A549 (cell line): Measurements from ENCODE around the gene SURF6.

ENCODE experiments used
- BHLHE40 ChIP-seq: IDR thresholded peaks from 2 replicates; pipeline ENCODE4 v1.6.1; 2012; ENCODE audit warnings: low read depth, low read length, inconsistent platforms
- CHD2 ChIP-seq: fragments of 150-350 bp; IDR thresholded peaks from 2 replicates; pipeline ENCODE4 v1.6.1; 2014; ENCODE audit warnings: low read length; ENCODE audit not compliant: partially characterized antibody
- EP300 ChIP-seq, 2 experiments: fragments of >200 bp; sonication (Bioruptor Twin); formaldehyde crosslinking; IDR thresholded peaks; 2 replicates in 1 of 2; 3 replicates in 1 of 2; pipeline ENCODE4 v1.6.1; 2016 to 2017
- FOSL2 ChIP-seq, 2 experiments: fragments of 450-650 bp in 1 of 2; fragments of >200 bp in 1 of 2; sonication (Bioruptor Twin) in 1 of 2; formaldehyde crosslinking; IDR thresholded peaks; 2 replicates each; pipeline versions ENCODE4 v1.5.0 to v1.6.1; 2016 to 2020; ENCODE audit warnings: mild to moderate bottlenecking in 1 of 2, moderate library complexity in 1 of 2
- NFE2L2 ChIP-seq: fragments of 150-350 bp; conservative IDR thresholded peaks from 2 replicates; pipeline ENCODE4 v1.6.1; 2014; ENCODE audit warnings: low read length
- POLR2A ChIP-seq: IDR thresholded peaks from 2 replicates; pipeline ENCODE4 v1.6.1; 2012; ENCODE audit warnings: mild to moderate bottlenecking, low read length
- TF ChIP-seq, protein P1 (sequence below): fragments of >200 bp; sonication (Bioruptor Twin); formaldehyde crosslinking; IDR thresholded peaks from 3 replicates; pipeline ENCODE4 v1.5.1; 2016
- TF ChIP-seq, protein P2 (sequence below): fragments of >200 bp; sonication (Bioruptor Twin); formaldehyde crosslinking; IDR thresholded peaks from 2 replicates; pipeline ENCODE4 v1.6.1; 2016
- TF ChIP-seq, protein P3 (sequence below): IDR thresholded peaks from 2 replicates; pipeline ENCODE4 v1.6.1; 2012; ENCODE audit warnings: low read depth, borderline replicate concordance
- TF ChIP-seq, protein P4 (sequence below): IDR thresholded peaks from 2 replicates; pipeline ENCODE4 v1.6.1; 2012
- TF ChIP-seq, protein P5 (sequence below): fragments of 450-650 bp; IDR thresholded peaks from 2 replicates; pipeline ENCODE4 v1.6.1; 2014; ENCODE audit warnings: antibody characterized with exemption

DNA sequence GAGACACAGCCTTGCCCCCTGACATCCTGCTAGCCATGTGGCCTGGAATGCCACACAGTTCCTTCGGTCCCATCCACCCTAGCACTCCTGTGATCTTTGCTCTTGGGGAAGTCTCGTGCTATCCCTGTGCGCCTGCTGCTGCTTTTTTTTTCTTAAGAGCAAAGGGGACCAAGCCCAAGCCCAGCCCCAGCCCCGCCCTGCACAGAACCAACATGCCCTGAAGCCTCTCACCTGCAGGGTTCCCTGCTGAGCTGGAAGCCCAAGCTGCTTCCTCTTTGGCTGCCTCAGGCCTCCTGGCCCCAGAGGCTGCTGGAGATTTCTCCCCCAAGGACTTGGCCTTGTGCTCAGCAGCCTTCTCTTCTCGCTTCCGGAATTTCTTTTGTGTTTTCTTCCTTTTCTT lies 1.8 kb downstream of the SURF6 start:
- TF ChIP-seq, protein P1, sequence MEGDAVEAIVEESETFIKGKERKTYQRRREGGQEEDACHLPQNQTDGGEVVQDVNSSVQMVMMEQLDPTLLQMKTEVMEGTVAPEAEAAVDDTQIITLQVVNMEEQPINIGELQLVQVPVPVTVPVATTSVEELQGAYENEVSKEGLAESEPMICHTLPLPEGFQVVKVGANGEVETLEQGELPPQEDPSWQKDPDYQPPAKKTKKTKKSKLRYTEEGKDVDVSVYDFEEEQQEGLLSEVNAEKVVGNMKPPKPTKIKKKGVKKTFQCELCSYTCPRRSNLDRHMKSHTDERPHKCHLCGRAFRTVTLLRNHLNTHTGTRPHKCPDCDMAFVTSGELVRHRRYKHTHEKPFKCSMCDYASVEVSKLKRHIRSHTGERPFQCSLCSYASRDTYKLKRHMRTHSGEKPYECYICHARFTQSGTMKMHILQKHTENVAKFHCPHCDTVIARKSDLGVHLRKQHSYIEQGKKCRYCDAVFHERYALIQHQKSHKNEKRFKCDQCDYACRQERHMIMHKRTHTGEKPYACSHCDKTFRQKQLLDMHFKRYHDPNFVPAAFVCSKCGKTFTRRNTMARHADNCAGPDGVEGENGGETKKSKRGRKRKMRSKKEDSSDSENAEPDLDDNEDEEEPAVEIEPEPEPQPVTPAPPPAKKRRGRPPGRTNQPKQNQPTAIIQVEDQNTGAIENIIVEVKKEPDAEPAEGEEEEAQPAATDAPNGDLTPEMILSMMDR, result no peak
- TF ChIP-seq EP300 (IDR thresholded peaks at IDR 0.05) (no peak), POLR2A (no peak), BHLHE40 (no peak), FOSL2 (IDR thresholded peaks at IDR 0.05) (no peak), FOSL2 (CRISPR knock-in tag; IDR thresholded peaks at IDR 0.05) (no peak), NFE2L2 (no peak), CHD2 (no peak)
- TF ChIP-seq, protein P2, sequence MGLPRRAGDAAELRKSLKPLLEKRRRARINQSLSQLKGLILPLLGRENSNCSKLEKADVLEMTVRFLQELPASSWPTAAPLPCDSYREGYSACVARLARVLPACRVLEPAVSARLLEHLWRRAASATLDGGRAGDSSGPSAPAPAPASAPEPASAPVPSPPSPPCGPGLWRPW, result no peak
- TF ChIP-seq, protein P3, sequence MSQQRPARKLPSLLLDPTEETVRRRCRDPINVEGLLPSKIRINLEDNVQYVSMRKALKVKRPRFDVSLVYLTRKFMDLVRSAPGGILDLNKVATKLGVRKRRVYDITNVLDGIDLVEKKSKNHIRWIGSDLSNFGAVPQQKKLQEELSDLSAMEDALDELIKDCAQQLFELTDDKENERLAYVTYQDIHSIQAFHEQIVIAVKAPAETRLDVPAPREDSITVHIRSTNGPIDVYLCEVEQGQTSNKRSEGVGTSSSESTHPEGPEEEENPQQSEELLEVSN, result no peak
- TF ChIP-seq, protein P4, sequence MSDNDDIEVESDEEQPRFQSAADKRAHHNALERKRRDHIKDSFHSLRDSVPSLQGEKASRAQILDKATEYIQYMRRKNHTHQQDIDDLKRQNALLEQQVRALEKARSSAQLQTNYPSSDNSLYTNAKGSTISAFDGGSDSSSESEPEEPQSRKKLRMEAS, result no peak
- TF ChIP-seq, protein P5, sequence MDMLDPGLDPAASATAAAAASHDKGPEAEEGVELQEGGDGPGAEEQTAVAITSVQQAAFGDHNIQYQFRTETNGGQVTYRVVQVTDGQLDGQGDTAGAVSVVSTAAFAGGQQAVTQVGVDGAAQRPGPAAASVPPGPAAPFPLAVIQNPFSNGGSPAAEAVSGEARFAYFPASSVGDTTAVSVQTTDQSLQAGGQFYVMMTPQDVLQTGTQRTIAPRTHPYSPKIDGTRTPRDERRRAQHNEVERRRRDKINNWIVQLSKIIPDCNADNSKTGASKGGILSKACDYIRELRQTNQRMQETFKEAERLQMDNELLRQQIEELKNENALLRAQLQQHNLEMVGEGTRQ, result no peak
